Measurements from ENCODE around the gene MPRIP. TPM values are rescaled to one million over a fixed set of nuclear protein-coding genes. Genes with fewer than 3 reads are reported as not detected.

Gene MPRIP
- total RNA-seq, 4 donors from 2014 or later = 68.7 to 168 (median 99.7) TPM

DNA sequence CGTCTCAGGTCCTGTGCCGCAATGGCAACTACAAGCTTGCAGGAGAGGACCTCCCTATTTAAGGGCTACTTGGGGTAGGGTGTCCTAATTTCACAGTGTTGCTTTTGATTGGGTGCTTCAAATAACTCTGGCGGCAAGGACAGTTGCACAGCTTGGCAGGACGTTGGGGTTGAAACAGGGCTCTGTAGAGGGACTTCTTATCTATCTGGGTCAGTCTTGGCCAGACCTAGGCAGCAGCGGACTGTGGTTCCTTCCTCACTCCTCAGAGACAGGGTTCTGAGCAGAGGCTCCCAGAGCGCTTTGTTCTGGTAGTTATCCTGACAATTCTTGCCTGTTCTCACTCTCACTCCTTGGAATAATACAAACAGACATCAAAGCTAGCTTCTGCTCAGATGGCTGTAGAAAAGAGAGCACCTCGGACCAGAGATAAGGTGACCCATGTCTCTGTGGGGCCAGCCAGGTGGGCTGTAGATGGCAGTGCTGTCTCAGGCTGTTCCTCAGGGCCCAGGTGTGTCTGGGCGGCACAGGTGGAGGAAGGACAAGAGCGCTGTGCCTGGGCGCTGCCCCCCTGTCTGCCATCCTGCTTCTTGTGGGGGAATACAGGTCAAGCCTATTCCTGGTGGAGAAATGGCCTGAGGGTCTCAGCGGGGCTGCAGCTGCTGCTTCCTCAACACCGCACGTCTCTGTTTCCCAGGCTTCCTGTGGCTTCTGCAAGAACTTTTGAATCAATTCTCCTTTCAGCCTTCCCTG, 102.8 kb downstream of the MPRIP start:
- TF ChIP-seq, protein P1, sequence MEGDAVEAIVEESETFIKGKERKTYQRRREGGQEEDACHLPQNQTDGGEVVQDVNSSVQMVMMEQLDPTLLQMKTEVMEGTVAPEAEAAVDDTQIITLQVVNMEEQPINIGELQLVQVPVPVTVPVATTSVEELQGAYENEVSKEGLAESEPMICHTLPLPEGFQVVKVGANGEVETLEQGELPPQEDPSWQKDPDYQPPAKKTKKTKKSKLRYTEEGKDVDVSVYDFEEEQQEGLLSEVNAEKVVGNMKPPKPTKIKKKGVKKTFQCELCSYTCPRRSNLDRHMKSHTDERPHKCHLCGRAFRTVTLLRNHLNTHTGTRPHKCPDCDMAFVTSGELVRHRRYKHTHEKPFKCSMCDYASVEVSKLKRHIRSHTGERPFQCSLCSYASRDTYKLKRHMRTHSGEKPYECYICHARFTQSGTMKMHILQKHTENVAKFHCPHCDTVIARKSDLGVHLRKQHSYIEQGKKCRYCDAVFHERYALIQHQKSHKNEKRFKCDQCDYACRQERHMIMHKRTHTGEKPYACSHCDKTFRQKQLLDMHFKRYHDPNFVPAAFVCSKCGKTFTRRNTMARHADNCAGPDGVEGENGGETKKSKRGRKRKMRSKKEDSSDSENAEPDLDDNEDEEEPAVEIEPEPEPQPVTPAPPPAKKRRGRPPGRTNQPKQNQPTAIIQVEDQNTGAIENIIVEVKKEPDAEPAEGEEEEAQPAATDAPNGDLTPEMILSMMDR (IDR thresholded peaks at IDR 0.05; ENCODE audit: low read depth) = no peak

DNA sequence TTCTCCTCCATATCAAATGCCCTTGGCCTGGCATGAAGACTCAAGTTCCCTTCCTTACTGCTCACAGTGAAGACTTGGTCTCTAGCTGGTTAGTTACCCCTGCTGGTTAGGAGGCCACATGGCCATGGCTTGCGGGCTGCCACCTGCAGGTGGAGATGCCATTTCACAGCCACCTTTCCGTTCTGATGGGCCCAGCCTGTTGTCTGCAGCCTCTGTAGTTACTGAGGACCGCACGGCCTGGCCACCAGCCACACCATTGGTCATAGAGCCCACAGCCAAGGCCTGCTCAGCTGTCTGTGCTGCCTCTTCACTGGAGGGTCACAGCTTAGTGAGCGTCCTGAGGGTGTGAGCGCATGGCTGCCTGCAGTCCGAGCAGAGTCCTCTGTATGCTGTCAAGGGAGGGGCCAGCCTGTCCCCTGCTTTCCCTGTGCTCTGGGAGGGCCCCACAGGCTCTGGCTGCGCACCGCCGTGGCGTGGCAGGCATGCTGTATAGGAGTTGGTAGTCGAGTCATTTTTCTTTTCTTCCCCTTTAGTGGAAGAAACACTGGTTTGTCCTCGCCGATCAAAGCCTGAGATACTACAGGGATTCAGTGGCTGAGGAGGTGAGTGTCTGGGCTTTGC, 104.6 kb downstream of the MPRIP start:
- TF ChIP-seq, protein P1 (IDR thresholded peaks at IDR 0.05; ENCODE audit: low read depth) = no peak

DNA sequence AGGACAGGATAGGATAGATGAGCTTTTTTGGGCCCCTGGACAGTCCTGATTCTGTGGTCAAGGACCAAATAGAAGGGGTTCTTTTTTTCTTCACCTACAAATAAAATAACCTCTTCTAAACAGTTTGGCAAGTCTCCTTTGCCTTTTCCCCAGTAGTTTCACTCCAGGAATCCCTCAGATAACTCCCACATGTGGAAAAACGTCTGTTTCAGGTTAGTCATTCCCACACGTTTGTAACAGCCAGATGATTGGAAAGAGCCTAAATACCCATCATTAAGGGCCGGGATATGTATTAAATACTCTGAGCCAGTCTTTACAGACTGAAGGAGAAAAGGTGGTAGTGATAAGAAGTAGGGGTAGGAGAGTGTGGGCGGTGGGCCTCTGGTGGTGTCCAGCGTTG, 105.6 kb downstream of the MPRIP start:
- TF ChIP-seq, protein P1 (IDR thresholded peaks at IDR 0.05; ENCODE audit: low read depth) = no peak

DNA sequence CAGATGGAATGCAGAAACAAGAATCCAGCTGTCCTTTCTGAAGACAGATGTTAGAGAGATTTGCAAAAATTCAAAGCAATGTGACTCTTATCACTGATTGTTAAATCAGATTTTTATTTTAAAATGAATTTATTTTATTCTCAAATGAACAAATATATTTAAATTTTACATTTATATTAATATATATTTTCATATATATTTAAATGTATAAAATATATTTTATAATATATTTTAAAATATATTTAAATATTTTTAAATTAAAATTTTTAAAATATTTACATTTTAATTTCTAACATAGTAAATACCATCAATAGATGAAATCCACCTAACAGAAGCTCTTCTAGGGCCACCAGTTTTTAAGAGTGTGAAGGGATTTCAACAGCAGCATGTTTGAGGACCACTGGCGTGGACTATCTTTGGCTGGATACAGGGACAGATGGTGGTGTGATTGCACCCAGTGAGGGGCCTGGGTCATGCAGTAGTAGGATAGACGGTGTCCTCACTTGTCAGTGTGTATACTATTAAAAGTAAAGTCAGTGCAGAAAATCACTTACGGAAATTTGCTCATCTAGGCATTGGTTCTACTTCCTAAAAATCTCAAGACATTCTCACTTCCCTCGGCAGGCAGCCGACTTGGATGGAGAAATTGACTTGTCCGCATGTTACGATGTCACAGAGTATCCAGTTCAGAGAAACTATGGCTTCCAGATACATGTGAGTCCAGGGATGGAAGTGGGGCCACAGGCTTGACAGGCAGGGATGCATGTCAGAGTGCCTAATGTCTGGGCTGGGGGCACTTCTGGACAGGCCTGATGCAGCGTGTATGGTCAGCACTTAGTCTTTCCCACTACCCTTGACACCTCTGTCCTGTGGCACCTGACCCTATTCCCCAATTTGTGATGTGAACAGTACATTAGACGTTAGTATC, 107.5 kb downstream of the MPRIP start:
- TF ChIP-seq, protein P1 (IDR thresholded peaks at IDR 0.05; ENCODE audit: low read depth) = no peak

DNA sequence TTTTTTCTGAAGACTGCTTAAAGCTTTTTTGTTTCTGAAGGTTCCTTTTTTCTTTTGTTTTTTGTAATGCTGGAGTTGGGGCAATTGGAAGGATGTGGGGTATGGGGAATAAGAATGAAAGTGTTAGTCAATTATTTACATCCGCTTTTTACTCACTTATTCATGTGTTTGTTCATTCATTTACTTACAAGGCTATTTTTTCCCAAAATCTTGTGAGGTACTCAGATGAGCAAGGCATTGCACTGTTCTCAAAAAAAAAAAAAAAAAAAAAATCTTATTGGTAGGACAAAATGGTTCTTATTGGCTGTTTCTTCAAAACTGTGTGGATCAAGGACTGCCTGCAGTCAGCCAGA, 108.2 kb downstream of the MPRIP start:
- TF ChIP-seq, protein P1 (IDR thresholded peaks at IDR 0.05; ENCODE audit: low read depth) = no peak

DNA sequence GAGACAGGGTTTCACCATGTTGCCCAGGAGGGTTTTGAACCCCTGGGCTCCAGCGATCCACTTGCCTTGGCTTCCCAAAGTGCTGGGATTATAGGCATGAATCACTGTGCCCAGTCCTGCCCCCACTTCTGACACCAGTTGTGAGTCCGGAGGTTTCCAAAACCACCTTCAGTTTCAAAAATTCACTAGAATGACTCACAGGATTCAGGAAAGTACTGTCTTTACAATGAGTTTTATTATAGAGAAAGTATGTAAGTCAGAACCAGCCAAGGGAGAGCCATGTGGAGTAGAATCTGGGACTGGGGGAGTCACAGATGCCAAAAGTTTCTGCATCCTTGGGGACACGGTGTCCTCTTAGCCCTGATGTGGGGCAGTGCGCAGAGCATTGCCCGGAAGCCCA, 108.8 kb downstream of the MPRIP start:
- TF ChIP-seq, protein P1 (IDR thresholded peaks at IDR 0.05; ENCODE audit: low read depth) = no peak

DNA sequence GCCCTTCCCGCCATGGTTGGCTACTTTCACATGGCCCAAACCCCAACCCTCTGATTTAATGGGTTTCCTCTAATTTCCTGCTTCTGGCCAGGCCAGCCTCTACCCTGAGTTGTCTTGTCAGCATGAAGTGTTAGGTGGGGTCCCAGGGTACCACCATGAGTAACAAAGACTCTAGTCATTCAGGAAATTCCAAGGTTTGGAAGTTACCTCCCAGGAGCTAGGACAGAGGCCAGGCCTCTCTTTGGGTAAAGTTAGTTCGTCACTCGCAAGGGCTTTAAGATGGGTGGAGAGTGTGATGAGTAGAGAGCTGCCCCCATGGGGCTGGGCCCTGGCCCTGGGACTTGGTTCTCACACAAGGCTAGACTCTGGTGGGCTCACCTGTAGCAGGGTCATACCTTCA, 109.3 kb downstream of the MPRIP start:
- TF ChIP-seq, protein P1 (IDR thresholded peaks at IDR 0.05; ENCODE audit: low read depth) = no peak

All from subcutaneous adipose tissue (tissue), 4 donors.